H9 (cell line): ENCODE results near the gene KRTAP1-3. TPM values are rescaled to one million over a fixed set of nuclear protein-coding genes. Genes with fewer than 3 reads are reported as not detected.
"Not testable (repeated sequence)": the region's sequence is repeated elsewhere in the genome, so short reads cannot be mapped to it uniquely, and the experiment has no call there.

Experiments
- DNase-seq: peaks from one replicate; pipeline ENCODE4 v3.0.0-alpha.2; 2017
- H2AFZ ChIP-seq: one replicate; pipeline ENCODE4 v1.6.1; 2013; ENCODE audit warnings: mild to moderate bottlenecking, low read length, control low read depth, moderate library complexity
- H2AK5ac ChIP-seq: 2 replicates; pipeline ENCODE4 v1.6.1; 2013; ENCODE audit warnings: low read length, control low read depth, mixed read lengths; ENCODE audit not compliant: insufficient read length
- H2BK120ac ChIP-seq: one replicate; pipeline ENCODE4 v1.6.1; 2013; ENCODE audit warnings: low read depth, mild to moderate bottlenecking, low read length, control low read depth, inconsistent platforms; ENCODE audit not compliant: poor library complexity, severe bottlenecking
- H2BK12ac ChIP-seq: 2 replicates; pipeline ENCODE4 v1.6.1; 2013; ENCODE audit warnings: low read length, control low read depth, mixed read lengths, low read depth; ENCODE audit not compliant: insufficient read length
- H2BK15ac ChIP-seq: 2 replicates; pipeline ENCODE4 v1.6.1; 2013; ENCODE audit warnings: low read depth, low read length, control low read depth
- H2BK20ac ChIP-seq: one replicate; pipeline ENCODE4 v1.6.1; 2013; ENCODE audit warnings: low read depth, mild to moderate bottlenecking, low read length, control low read depth, inconsistent platforms; ENCODE audit not compliant: poor library complexity, severe bottlenecking
- H2BK5ac ChIP-seq: 2 replicates; pipeline ENCODE4 v1.6.1; 2013; ENCODE audit warnings: low read length, control low read depth, mixed read lengths; ENCODE audit not compliant: insufficient read length
- H3K14ac ChIP-seq: 2 replicates; pipeline ENCODE4 v1.6.1; 2013; ENCODE audit warnings: low read length, control low read depth; ENCODE audit not compliant: insufficient read depth
- H3K18ac ChIP-seq: 2 replicates; pipeline ENCODE4 v1.6.1; 2013; ENCODE audit warnings: low read depth, mild to moderate bottlenecking, mixed read lengths, low read length, control low read depth; ENCODE audit not compliant: insufficient read length
- H3K23ac ChIP-seq: 2 replicates; pipeline ENCODE4 v1.6.1; 2013; ENCODE audit warnings: low read length, control low read depth, mixed read lengths, low read depth; ENCODE audit not compliant: insufficient read length
- H3K23me2 ChIP-seq: 2 replicates; pipeline ENCODE4 v1.6.1; 2013; ENCODE audit warnings: low read depth, mild to moderate bottlenecking, mixed read lengths, low read length, control low read depth; ENCODE audit not compliant: insufficient read length, poor library complexity, severe bottlenecking
- H3K27ac ChIP-seq: 2 replicates; pipeline ENCODE4 v1.5.1; 2013; ENCODE audit warnings: low read length, control low read depth, mixed read lengths, low read depth; ENCODE audit not compliant: insufficient read length
- H3K27me3 ChIP-seq: 2 replicates; pipeline ENCODE4 v1.6.1; 2013; ENCODE audit warnings: low read length, control low read depth, inconsistent platforms; ENCODE audit not compliant: insufficient read depth
- H3K4ac ChIP-seq: 2 replicates; pipeline ENCODE4 v1.6.1; 2013; ENCODE audit warnings: low read depth, mild to moderate bottlenecking, control low read depth, inconsistent platforms, low read length, moderate library complexity
- H3K4me1 ChIP-seq: 2 replicates; pipeline ENCODE4 v1.6.1; 2013; ENCODE audit warnings: low read length, control low read depth, inconsistent platforms; ENCODE audit not compliant: insufficient read depth
- H3K4me2 ChIP-seq: 2 replicates; pipeline ENCODE4 v1.6.1; 2013; ENCODE audit warnings: low read length, control low read depth, mixed read lengths; ENCODE audit not compliant: insufficient read length, insufficient read depth
- H3K56ac ChIP-seq: 2 replicates; pipeline ENCODE4 v1.6.1; 2013; ENCODE audit warnings: low read depth, mild to moderate bottlenecking, mixed read lengths, low read length, control low read depth; ENCODE audit not compliant: insufficient read length
- H3K79me1 ChIP-seq: 2 replicates; pipeline ENCODE4 v1.6.1; 2013; ENCODE audit warnings: low read depth, mild to moderate bottlenecking, moderate library complexity, low read length, control low read depth, inconsistent platforms; ENCODE audit not compliant: insufficient read depth, poor library complexity, severe bottlenecking
- H3K79me2 ChIP-seq: 2 replicates; pipeline ENCODE4 v1.6.1; 2013; ENCODE audit warnings: low read length, control low read depth, inconsistent platforms; ENCODE audit not compliant: insufficient read depth
- H3K9ac ChIP-seq: 2 replicates; pipeline ENCODE4 v1.6.1; 2013; ENCODE audit warnings: low read length, control low read depth, mixed read lengths; ENCODE audit not compliant: insufficient read length; ENCODE audit errors: extremely low read depth
- H3K9me3 ChIP-seq: one replicate; pipeline ENCODE4 v1.6.1; 2013; ENCODE audit warnings: low read depth, low read length, inconsistent platforms; ENCODE audit not compliant: control insufficient read depth
- H3T11ph ChIP-seq: one replicate; pipeline ENCODE4 v1.6.1; 2013; ENCODE audit warnings: mild to moderate bottlenecking, low read length, control low read depth, inconsistent platforms
- H4K20me1 ChIP-seq: one replicate; pipeline ENCODE4 v1.6.1; 2013; ENCODE audit not compliant: control insufficient read depth, insufficient read length, insufficient read depth
- H4K5ac ChIP-seq: 2 replicates; pipeline ENCODE4 v1.6.1; 2013; ENCODE audit warnings: low read depth, mild to moderate bottlenecking, mixed read lengths, low read length, control low read depth; ENCODE audit not compliant: insufficient read length
- H4K8ac ChIP-seq: replicated peaks from 2 replicates; pipeline ENCODE4 v1.6.1; 2013; ENCODE audit warnings: low read length, control low read depth, mixed read lengths, low read depth; ENCODE audit not compliant: insufficient read length
- H4K91ac ChIP-seq: 2 replicates; pipeline ENCODE4 v1.6.1; 2013; ENCODE audit warnings: low read depth, mild to moderate bottlenecking, moderate library complexity, mixed read lengths, low read length, control low read depth; ENCODE audit not compliant: insufficient read length
- H3K27ac Mint-ChIP-seq, 3 experiments: 2 replicates in 2 of 3; 3 replicates in 1 of 3; pipeline ENCODE4 v1.8.0; 2020 to 2021; ENCODE audit warnings: mixed read lengths in 3 of 3, mild to moderate bottlenecking in 1 of 3, moderate library complexity in 1 of 3
- H3K27me3 Mint-ChIP-seq: 2 replicates; pipeline ENCODE4 v1.8.0; 2021; ENCODE audit warnings: low read depth, mild to moderate bottlenecking, moderate library complexity, mixed read lengths
- H3K36me3 Mint-ChIP-seq, 3 experiments: 2 replicates in 2 of 3; 3 replicates in 1 of 3; pipeline ENCODE4 v1.8.0; 2020 to 2021; ENCODE audit warnings: low read depth in 3 of 3, mixed read lengths in 3 of 3; ENCODE audit not compliant: insufficient read depth in 1 of 3
- H3K4me1 Mint-ChIP-seq, 2 experiments: 2 replicates each; pipeline ENCODE4 v1.8.0; 2020; ENCODE audit warnings: mixed read lengths in 2 of 2
- H3K4me3 Mint-ChIP-seq, 2 experiments: 2 replicates in 1 of 2; 3 replicates in 1 of 2; pipeline ENCODE4 v1.8.0; 2020 to 2021; ENCODE audit warnings: mild to moderate bottlenecking in 2 of 2, mixed read lengths in 2 of 2, moderate library complexity in 1 of 2
- H3K9me3 Mint-ChIP-seq, 2 experiments: 2 replicates in 1 of 2; 3 replicates in 1 of 2; pipeline ENCODE4 v1.8.0; 2020; ENCODE audit warnings: mild to moderate bottlenecking in 2 of 2, mixed read lengths in 2 of 2, moderate library complexity in 1 of 2
- WGBS: extraction: QIAGEN DNeasy Blood & Tissue Kit; methylation state at CpG from one replicate; pipeline ENCODE4 v1.1.7; 2013; ENCODE audit warnings: missing lambda C conversion rate, low lambda C conversion rate, mixed read lengths; ENCODE audit not compliant: insufficient read length; ENCODE audit errors: extremely low coverage; 5-methylcytosine and 5-hydroxymethylcytosine counted together
- total RNA-seq: library from RNA; stranded (reverse); gene quantifications from 2 replicates; pipeline ENCODE4 v1.2.1, GENCODE V29; 2021
- TF ChIP-seq, protein P1 (sequence below): fragments of 200-600 bp; sonication (generic); conservative IDR thresholded peaks from 3 replicates; pipeline ENCODE4 v1.8.0; 2021; ENCODE audit warnings: antibody characterized with exemption, mild to moderate bottlenecking

The KRTAP1-3 gene
- total RNA-seq, 1 experiment from 2014 or later, result not detected

DNA sequence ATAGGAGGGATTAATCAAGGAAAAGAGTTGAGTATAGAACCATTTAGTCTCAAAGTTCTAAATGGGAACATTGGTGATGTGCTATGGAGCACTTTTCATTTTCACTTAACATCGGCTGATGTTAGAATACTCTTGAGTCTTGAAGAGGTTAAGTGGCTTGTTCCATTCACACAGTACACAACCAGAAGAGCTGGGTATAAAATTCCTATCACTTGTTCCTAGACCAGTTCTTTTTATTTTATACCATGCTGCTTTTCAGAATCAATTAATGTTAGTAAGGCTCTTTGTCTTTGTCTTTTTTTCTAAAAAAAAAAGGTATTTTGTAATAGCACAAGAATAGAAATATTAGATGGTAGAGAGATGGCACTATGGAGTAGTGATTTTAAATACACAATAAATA lies 8.3 kb upstream of the KRTAP1-3 start:
- Mint-ChIP-seq H3K36me3 (no peaks in the 10 kb centered on the region; a peak in 1 of 7 replicates), H3K4me3 (no peak overlapping the region), H3K27ac (no peak overlapping the region), H3K27me3 (no peaks in the 10 kb centered on the region), H3K4me1 (peaks cover 23 to 26% of the 10 kb centered on the region in 2 experiments), H3K9me3 (no peaks in the 10 kb centered on the region; a peak in 2 of 5 replicates)
- Histone ChIP-seq H4K20me1 (no peaks in the 10 kb centered on the region), H3K14ac (no peak overlapping the region), H3K4me2 (no peak overlapping the region), H3K56ac (no peak overlapping the region), H3K27ac (no peak overlapping the region), H3K23ac (no peak overlapping the region), H2AK5ac (no peak overlapping the region), H3K4me1 (no peaks in the 10 kb centered on the region; the same call in 1 of the 2 replicates), H3K79me1 (no peaks in the 10 kb centered on the region), H3K9me3 (no peaks in the 10 kb centered on the region), H4K91ac (no peak overlapping the region), H3K23me2 (no peaks in the 10 kb centered on the region), H2BK15ac (no peak overlapping the region), H2AFZ (no peak overlapping the region), H3K4ac (no peak overlapping the region), H3T11ph (no peak overlapping the region), H3K27me3 (no peaks in the 10 kb centered on the region), H4K8ac (no peak overlapping the region), H3K9ac (no peak overlapping the region), H2BK120ac (no peak overlapping the region), H2BK5ac (no peak overlapping the region), H4K5ac (no peak overlapping the region), H2BK20ac (no peak overlapping the region), H2BK12ac (no peak overlapping the region), H3K79me2 (no peaks in the 10 kb centered on the region), H3K18ac (no peak overlapping the region)
- TF ChIP-seq, protein P1, sequence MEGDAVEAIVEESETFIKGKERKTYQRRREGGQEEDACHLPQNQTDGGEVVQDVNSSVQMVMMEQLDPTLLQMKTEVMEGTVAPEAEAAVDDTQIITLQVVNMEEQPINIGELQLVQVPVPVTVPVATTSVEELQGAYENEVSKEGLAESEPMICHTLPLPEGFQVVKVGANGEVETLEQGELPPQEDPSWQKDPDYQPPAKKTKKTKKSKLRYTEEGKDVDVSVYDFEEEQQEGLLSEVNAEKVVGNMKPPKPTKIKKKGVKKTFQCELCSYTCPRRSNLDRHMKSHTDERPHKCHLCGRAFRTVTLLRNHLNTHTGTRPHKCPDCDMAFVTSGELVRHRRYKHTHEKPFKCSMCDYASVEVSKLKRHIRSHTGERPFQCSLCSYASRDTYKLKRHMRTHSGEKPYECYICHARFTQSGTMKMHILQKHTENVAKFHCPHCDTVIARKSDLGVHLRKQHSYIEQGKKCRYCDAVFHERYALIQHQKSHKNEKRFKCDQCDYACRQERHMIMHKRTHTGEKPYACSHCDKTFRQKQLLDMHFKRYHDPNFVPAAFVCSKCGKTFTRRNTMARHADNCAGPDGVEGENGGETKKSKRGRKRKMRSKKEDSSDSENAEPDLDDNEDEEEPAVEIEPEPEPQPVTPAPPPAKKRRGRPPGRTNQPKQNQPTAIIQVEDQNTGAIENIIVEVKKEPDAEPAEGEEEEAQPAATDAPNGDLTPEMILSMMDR, result no peak
- no peak for DNase-seq
- no CpG with 5 or more reads among the region's 1 CpG for WGBS

DNA sequence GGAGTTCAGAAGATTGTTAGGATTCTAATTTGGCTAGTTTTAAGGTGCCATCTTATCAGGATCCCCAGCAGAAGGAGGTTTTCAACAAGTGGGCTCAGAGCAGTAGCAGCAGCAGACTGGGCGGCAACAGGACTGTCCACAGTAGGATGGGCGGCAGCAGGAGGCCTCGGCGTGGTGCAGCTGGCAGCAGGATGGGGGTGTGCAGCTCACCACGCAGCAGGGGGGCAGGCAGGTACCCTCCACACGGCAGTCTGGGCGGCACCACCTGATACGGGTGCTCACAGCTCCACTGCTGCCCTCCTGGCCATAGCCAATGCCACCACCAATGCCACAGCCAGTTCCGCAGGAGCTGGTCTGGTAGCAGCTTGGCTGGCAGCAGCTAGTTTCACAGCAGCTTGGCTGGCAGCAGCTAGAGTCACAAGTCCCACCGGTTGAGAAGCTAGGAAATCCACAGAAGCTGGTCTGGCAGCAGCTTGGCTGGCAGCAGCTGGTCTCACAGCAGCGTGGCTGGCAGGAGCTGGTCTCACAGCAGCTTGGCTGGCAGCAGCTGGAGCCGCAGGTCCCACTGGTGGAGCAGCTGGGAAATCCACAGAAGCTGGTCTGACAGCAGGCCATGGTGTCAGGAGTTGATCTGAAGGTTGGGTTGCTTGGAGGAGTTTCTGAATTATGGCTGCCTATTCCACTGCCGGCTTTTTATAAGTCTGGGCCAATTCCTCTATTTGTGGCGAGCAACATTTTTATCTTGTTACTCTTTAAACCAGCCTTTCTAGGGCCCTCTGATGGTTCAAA lies 6.3 kb upstream of the KRTAP1-3 start, which contains the start of gene KRTAP1-1:
Gene KRTAP1-1 (minus strand): TSS at position 668 of the 789 bp plus-strand sequence. CDS start 53 bp downstream, at position 615.
- H3K14ac ChIP-seq, result 0 out of 2 replicates have a peak within 1 kb of the TSS, but pooled peaks have one; percentile 71
- not testable (repeated sequence) for H2BK12ac ChIP-seq, H3K27ac Mint-ChIP-seq, H4K91ac ChIP-seq, H3K4ac ChIP-seq, H3K79me1 ChIP-seq, H3K18ac ChIP-seq, H2AFZ ChIP-seq, H3K23ac ChIP-seq, H3K4me2 ChIP-seq, H3K27me3 Mint-ChIP-seq, H3K4me1 ChIP-seq, DNase-seq, H2BK20ac ChIP-seq, H4K8ac ChIP-seq, H3K9me3 ChIP-seq, H2BK15ac ChIP-seq, H3K23me2 ChIP-seq, H3K36me3 Mint-ChIP-seq, H3K27ac ChIP-seq, H3K79me2 ChIP-seq, H3K9ac ChIP-seq, H4K5ac ChIP-seq, H3K9me3 Mint-ChIP-seq, H2BK120ac ChIP-seq, H3K27me3 ChIP-seq, H3K56ac ChIP-seq, H3T11ph ChIP-seq, H3K4me3 Mint-ChIP-seq, H4K20me1 ChIP-seq, H2AK5ac ChIP-seq, H2BK5ac ChIP-seq
- peaks cover 33 to 34% of the 10 kb centered on the region in 2 experiments for H3K4me1 Mint-ChIP-seq
- no CpG with 5 or more reads among the region's 14 CpGs for WGBS
